KG1 (cell line): Measurements from ENCODE around the gene NAA15.
"Not testable (repeated sequence)": the region's sequence is repeated elsewhere in the genome, so short reads cannot be mapped to it uniquely, and the experiment has no call there.

Experiments
- DNase-seq: peaks from one replicate; lab custom pipeline; 2025; lab: John Stamatoyannopoulos, UW

The NAA15 gene

GRCh38 chr4:139301113-139301820, at the start of gene NAA15:
NAA15 (plus strand) TSS chr4:139301505; CDS start chr4:139301778, 273 bp downstream.
- peak; percentile 95 for DNase-seq

GRCh38 chr4:139253046-139253445, 48.3 kb upstream of the NAA15 start:
- DNase-seq, result no peak

GRCh38 chr4:139253713-139254112, 47.6 kb upstream of the NAA15 start:
- no peak for DNase-seq

DNA sequence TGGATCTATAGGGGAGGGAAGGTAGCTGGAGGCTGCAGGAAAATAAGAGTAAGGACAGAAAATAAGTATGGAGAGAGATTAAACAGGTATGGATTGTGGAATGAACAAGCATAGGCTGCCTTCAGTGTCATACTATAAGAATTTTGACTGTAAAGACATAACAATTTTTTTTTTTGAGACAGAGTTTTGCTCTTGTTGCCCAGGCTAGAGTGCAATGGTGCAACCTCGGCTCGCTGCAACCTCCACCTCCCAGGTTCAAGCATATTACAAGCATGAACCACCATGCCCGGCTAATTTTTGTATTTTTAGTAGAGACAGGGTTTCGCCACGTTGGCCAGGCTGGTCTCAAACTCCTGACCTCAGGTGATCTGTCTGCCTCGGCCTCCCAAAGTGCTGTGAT, 45.7 kb upstream of the NAA15 start:
- not testable (repeated sequence) for DNase-seq

DNA sequence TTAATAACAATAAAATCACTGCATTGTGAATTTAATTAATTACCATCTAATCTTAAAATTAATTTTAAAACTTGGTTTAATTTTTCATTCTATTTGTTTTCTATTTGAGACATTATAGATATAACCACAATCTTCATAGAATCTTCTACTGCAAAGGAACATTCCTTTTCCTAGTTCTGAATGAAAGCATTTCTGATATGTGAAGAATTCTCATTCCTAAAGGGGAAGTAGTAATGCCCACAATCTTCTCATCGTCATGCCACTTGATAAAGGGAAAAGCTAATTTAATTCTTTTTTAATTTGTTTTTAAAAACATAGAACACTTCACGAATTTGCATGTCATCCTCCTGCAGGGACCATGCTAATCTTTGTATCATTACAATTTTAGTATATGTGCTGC, 45.0 kb upstream of the NAA15 start:
- DNase-seq, result no peak

- no peak for DNase-seq
Observed at GRCh38 chr4:139265654-139266053, 35.7 kb upstream of the NAA15 start.

GRCh38 chr4:139266208-139266582, 35.1 kb upstream of the NAA15 start:
- DNase-seq, result no peak

DNA sequence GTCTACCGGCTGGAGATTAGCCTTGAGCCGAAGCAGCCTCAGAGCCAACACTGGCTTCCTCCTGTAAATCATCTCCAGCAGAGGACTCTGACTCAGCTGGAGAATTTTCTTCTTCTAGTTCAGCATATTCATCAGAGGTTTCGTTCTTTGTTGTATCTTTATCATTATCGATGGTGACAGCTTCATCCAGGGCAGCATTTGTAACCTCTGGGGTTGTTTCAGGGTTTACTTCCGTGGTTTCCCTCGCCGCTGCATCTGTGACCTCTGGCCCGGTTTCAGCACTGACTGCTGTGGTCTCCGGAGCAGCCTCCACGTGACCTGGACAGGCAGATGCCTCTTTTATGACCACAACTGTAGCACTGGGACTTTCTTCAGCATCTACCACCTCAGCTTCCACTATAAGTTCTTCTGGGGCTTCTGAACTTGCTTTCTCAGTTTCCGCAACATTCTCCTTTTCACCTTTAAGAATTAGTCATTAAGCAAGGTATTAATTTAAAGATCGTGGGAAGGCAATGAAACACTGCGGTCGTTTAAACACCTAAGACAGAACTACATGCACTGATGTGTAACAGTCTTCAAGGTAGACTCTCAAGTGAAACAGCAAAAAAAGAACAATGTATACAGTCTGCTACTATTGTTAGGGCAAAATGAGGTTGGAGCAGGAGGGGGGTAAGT, 34.6 kb upstream of the NAA15 start:
- DNase-seq, result peak; percentile 73

GRCh38 chr4:139267301-139267700, 34.0 kb upstream of the NAA15 start:
- DNase-seq, result no peak

DNA sequence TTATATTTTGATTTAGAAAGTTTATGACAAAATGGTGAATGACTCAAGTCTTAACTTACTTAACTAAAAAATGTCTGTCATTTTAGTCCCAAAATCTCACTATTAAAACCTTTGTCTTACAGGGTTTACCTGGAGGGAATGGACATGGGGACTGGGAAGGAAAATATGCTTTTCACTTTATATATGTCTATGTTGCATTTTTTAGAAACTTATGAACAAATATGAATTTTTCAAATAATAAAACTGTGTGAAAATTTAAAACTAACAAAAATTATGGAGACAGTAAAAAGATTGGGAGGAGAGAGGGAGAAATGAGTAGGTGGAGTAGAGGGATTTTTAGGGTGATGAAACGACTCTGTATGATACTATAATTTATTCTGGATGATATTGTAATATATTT, 27.5 kb upstream of the NAA15 start:
- DNase-seq, result no peak

DNA sequence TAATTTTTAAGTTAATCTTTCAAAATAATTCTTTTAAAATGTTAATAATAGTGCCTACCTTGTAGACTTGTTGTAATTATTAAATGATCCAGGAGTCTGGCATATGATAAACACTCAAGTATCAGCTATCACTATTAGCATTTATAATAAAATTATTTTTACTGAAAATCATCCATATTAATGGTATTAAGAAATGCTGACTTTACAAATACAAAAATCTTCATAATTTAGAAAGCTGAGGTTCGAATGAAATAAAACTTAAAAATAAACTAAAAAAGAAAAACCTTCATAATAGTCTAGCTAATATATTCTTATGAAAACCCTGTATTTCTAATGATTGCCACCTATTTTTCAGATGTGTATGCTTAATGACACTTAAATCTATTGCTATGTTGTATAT, 26.5 kb upstream of the NAA15 start:
- no peak for DNase-seq

DNA sequence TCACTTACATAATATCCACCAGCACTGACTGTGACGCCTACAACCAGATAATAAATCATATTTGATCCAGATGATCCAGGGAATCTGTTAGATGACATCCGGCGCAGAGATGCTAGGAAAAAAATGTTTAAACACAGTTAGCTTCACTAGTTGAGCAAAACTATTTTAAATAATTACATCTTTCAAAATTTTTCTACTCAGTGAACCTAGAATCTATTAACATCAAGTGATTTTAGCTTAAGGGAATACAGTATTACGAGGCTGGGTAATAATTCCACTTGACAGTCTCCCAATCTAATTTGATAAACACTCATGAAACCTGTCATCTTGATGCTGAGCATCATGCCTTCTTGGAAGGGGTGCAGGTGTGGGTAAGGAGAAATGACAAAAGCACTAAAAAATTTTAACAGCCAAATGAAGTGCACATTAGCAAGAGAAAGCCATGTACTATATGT, 26.0 kb upstream of the NAA15 start:
- no peak for DNase-seq

GRCh38 chr4:139278485-139278884, 22.8 kb upstream of the NAA15 start:
- no peak for DNase-seq

DNA sequence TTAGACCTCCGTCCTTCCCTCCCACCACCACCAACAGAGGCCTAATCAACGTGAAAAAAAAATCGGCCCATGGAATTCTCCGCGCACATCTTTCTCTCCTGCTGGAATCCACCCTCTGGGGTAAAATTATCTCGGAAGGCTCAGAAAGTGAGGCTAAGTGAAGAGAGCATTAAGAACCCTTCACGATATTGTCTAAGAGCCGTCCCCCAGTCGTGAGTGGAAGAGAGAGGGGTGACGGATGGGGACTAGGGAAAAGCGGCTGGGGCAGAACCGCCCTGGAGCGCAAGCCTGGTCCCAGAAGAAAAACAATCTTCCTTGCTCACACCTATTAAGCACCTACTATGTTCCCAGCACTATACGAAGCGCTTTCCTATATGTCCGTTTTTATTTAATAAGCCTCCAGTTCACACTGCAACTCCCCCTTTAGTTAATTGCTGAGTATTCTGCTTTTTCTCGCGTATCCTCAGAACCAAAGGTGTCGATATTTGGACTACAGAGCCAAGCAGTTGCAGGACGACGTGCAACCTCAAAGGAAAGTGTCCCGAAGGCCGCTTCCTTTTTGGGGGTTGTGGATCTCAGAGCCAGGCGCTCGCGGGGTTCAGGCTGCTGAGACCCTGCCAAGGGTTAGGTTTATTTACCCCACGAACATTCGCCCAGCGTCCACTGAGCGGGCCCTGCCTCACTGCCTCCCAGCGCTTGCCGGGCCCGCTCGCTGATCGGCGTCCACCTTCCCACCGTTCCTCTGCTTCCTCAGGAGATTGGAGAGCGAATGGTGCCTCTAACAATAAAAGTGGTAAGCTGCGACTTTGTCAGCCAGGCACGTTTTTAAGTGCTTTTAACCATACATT, 22.2 kb upstream of the NAA15 start:
- DNase-seq, result no peak

DNA sequence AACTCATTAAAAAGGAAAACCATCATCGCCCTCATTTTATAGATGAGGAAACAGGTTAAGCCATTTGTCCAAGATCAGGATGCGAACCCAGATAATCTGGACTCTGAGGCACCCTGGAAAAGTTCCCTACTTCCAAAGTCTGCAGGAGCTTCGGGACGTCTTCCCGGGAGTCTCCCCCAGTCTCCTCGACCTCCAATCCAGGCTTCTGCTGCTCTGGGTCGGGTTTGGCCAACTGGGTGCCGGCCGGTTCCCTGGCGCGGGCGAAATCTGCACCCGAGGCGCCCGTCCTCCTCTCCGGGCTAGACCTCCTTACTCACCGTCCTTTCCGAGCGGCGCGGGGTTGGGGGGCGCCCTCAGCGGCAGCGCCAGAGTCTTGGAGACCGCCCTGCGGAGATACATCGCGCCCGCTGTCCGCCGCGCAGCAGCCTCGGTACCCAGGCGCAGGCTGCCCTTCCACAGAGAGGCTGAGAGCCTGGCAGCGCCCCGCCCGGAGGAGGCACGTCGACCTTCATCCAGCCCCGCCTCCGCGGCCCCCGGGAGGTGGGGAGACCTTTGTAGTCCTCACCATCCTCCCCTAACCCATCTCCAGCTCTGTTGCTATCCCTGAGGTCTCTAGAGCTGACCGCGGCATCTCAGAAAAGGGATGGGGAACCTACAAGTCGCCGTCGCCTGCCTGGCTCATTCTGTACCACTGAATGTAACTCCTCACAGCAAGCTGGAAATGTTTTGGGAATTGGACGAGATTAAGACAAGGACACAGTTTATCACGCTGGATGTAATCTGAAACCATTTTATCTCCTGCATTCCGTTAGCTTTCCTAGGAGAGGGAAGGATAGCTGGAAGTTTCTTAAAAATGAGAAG, 21.3 kb upstream of the NAA15 start, which contains the start of gene MGARP:
Gene MGARP, minus strand, starts transcription at position 466 of the 861 bp plus-strand sequence. Its CDS starts 67 bp downstream, at position 399.
- DNase-seq, result no peak

- no peak for DNase-seq
Observed at GRCh38 chr4:139282065-139282720, 19.1 kb upstream of the NAA15 start.

- no peak for DNase-seq
Observed at GRCh38 chr4:139282721-139283075, 18.6 kb upstream of the NAA15 start.

DNA sequence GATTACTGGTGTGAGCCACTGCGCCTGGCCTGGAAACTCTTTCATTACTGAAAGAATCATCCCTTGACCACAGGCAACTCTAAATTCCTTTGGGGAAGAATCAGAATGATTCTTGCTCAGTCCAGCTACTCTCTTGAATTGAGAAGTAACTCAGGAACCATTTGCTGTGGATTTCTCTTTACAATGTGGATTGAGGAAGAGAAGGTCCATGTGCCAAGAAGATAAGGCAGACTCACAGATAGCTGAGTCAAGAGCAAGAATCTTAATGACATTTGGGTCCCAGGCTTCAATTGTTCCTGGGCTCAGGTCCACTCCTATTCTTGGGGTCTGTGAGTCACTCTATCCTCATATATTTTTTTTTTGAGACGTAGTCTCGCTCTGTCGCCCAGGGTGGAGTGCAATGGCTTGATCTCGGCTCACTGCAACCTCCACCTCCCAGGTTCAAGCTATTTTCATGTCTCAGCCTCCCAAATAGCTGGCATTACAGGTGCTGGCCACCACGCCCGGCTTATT, 15.1 kb upstream of the NAA15 start:
- DNase-seq, result no peak

GRCh38 chr4:139295206-139295941, 5.9 kb upstream of the NAA15 start:
- peak; percentile 96 for DNase-seq

DNA sequence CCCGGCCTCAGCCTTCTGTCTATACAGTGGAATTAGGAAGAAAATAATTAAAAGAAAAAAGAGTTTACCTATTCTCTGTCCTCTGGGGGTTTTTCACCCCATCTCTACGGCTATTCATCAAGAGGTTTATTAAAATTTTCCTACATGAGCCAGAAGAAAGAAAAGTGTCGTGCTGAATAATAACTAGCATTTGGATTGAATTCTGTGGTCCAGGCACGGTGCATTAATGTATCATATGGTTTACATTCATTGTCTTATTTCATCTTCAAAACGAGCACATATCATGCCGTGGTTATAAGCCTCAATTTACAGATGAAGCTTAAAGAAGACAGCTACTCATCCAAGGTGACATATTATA, 5.4 kb upstream of the NAA15 start:
- no peak for DNase-seq
